ENCODE measurements around the gene LAX1.

The LAX1 gene

GRCh38 chr1:203818399-203818798 lies 53.4 kb downstream of the LAX1 start:
- no peak for DNase-seq

- DNase-seq, result no peak
These were observed 58.3 kb downstream of the LAX1 start for GRCh38 chr1:203823306-203823705.

All from GDM1 (cell line).